LNCaP clone FGC (cell line): Measurements from ENCODE around the gene GPR82.

Source experiments
- DNase-seq: peaks from one replicate; pipeline ENCODE4 v3.0.0-alpha.2; 2011; ENCODE audit warnings: low read depth
- H3K4me3 ChIP-seq: 2 replicates; pipeline ENCODE4 v1.5.1; 2011; ENCODE audit warnings: mild to moderate bottlenecking, low read depth, low read length, control low read depth
- TF ChIP-seq, protein P1 (sequence below): IDR thresholded peaks from 2 replicates; pipeline ENCODE4 v1.5.1; 2012; ENCODE audit warnings: mild to moderate bottlenecking; ENCODE audit not compliant: control insufficient read depth, insufficient read depth; ENCODE audit errors: extremely low read depth

GPR82 gene

DNA sequence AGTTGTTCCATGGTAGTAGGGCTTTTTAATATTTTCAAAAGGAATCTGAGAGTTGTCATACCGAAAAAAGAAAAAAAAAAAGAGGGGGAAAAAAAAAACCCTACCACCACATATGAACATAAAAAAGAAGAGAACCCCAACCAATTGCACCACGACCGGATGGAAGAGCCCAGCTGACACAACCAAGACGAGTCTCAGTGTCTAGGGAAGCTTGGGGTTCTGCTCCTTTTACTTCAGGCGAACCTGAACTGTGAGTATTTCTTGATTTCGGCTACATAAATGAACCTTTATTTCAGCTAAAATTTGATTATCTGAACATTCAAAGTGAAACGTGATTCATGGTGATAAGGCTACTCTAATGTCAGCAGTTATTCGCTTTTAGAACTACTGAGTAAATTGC is 35.1 kb upstream of the GPR82 start, which contains the start of gene GPR34:
GPR34 (plus strand) TSS at position 139 of the 400 bp plus-strand sequence. CDS start 6,661 bp downstream, outside the sequence.
- DNase-seq: no peak
- no peak within 1 kb of the TSS for H3K4me3 ChIP-seq
- TF ChIP-seq, protein P1, sequence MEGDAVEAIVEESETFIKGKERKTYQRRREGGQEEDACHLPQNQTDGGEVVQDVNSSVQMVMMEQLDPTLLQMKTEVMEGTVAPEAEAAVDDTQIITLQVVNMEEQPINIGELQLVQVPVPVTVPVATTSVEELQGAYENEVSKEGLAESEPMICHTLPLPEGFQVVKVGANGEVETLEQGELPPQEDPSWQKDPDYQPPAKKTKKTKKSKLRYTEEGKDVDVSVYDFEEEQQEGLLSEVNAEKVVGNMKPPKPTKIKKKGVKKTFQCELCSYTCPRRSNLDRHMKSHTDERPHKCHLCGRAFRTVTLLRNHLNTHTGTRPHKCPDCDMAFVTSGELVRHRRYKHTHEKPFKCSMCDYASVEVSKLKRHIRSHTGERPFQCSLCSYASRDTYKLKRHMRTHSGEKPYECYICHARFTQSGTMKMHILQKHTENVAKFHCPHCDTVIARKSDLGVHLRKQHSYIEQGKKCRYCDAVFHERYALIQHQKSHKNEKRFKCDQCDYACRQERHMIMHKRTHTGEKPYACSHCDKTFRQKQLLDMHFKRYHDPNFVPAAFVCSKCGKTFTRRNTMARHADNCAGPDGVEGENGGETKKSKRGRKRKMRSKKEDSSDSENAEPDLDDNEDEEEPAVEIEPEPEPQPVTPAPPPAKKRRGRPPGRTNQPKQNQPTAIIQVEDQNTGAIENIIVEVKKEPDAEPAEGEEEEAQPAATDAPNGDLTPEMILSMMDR: no peak

- no peak for DNase-seq
- TF ChIP-seq, protein P1: no peak
- no peak overlapping the region for H3K4me3 ChIP-seq
These were observed 34.3 kb upstream of the GPR82 start for GRCh38 chrX:41689711-41690110.

- H3K4me3 ChIP-seq: no peak overlapping the region
- TF ChIP-seq, protein P1: no peak
- DNase-seq: peak; percentile 54
These were observed 31.7 kb upstream of the GPR82 start for GRCh38 chrX:41692162-41692749.

DNA sequence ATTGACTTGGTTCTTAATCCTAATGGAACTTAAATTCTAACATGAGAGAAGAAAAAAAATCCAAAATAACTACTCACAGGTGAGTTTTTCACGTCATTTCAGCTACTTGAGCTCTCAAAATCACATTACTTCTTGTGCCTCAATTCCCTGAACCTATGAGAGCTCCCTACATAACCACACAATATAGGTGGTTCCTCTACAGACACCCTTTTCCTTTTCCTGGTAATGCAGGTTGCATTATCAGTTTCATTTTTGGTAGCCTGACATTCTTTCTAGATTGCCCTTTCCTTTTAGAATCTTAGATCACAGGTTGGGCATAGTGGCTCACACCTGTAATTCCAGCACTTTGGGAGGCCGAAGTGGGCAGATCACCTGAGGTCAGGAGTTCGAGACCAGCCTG is 31.0 kb upstream of the GPR82 start:
- TF ChIP-seq, protein P1: no peak
- H3K4me3 ChIP-seq: no peak overlapping the region
- DNase-seq: no peak

GRCh38 chrX:41695426-41695825 is 28.6 kb upstream of the GPR82 start:
- no peak for DNase-seq
- H3K4me3 ChIP-seq: no peak overlapping the region
- TF ChIP-seq, protein P1: no peak

DNA sequence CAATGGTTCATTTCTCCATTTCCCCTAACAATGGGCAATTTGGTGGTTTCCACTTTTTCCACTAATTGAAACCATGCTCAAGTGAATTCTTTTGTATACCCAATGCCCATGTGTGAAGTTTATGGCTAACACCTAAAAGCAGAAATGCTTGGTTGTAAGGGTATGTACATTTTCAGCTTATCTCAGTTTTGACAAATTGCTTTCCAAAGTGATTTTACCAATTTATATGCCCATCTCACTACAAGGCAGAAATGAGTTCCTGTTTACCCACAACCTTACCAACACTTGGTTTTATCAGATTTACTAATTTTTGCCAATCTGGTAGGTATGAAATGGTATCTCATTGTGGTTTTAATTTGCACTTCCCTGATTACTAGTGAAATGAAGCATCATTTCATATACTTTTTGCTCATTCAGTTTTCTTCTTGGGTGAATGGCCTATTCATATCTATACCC is 20.4 kb upstream of the GPR82 start:
- TF ChIP-seq, protein P1: no peak
- H3K4me3 ChIP-seq: no peak overlapping the region
- no peak for DNase-seq

- DNase-seq: no peak
- TF ChIP-seq, protein P1: no peak
- H3K4me3 ChIP-seq: no peak overlapping the region
These were observed 18.9 kb upstream of the GPR82 start for GRCh38 chrX:41705042-41705441.
